Measurements from ENCODE around the gene TUNAR. TPM values are rescaled to one million over a fixed set of nuclear protein-coding genes. Genes with fewer than 3 reads are reported as not detected.

The TUNAR gene
- total RNA-seq, 4 donors from 2014 or later = not detected

DNA sequence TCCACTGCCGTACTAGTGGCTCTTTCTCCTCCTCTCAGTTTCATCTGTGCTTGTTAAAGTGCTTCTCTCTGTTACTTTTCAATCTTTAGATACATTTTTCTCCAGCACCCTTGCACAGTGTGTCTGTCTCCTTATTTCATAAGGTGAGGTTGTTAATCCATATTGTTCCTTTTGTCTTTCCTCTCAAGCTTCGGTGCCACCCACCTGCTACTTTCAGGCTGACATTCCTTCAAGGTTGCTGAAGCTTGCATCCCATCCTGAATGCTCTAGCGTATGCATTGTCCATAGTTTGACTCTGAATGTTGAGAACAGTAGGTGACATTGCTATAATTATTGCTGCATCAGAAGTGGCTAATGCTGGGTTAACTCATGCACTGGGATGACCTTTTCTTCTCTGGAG, 20.6 kb downstream of the TUNAR start:
- Histone ChIP-seq H3K9me3 (no peaks in the 10 kb centered on the region), H3K27ac (no peak overlapping the region), H3K4me3 (no peak overlapping the region), H3K36me3 (no peaks in the 10 kb centered on the region), H3K27me3 (peaks cover 0 to 3% (median 0%) of the 10 kb centered on the region in 3 donors), H3K4me1 (no peaks in the 10 kb centered on the region)
- in situ Hi-C loops (cut with MboI; ENCODE audit: low sequenced_read_pairs in 4 of 4) = no loop called here
- TF ChIP-seq POLR2A (IDR thresholded peaks at IDR 0.05) = no peak
- TF ChIP-seq, protein P1, sequence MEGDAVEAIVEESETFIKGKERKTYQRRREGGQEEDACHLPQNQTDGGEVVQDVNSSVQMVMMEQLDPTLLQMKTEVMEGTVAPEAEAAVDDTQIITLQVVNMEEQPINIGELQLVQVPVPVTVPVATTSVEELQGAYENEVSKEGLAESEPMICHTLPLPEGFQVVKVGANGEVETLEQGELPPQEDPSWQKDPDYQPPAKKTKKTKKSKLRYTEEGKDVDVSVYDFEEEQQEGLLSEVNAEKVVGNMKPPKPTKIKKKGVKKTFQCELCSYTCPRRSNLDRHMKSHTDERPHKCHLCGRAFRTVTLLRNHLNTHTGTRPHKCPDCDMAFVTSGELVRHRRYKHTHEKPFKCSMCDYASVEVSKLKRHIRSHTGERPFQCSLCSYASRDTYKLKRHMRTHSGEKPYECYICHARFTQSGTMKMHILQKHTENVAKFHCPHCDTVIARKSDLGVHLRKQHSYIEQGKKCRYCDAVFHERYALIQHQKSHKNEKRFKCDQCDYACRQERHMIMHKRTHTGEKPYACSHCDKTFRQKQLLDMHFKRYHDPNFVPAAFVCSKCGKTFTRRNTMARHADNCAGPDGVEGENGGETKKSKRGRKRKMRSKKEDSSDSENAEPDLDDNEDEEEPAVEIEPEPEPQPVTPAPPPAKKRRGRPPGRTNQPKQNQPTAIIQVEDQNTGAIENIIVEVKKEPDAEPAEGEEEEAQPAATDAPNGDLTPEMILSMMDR (IDR thresholded peaks at IDR 0.05 in 4 of 5, conservative IDR thresholded peaks at IDR 0.05 in 1 of 5) = no peak
- ATAC-seq (no peak), DNase-seq (no peak)
- intact Hi-C loops (cut with DNase I; ENCODE audit: low total_unique reads) = no loop called here

DNA sequence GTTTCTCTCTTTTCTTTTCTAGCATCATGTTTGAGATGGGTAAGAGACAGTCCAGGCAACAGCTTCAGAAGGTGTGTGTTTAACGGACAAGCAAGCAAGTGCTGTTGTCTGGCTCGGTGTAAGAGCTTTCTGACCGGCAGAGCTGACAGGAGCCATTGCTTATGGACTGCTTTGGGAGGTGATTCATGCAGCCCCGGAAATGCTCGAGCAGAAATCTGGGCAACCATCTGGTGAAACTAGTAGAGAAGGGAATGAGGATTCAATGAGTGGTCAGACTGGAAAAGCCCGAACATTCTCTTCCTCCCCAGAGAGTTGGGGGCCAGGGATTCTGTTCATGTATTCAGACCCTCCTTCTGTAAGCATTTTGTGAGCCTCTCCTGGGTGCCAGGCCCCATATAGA, 24.4 kb downstream of the TUNAR start:
- no peak for TF ChIP-seq POLR2A (IDR thresholded peaks at IDR 0.05)
- TF ChIP-seq, protein P1 (IDR thresholded peaks at IDR 0.05 in 4 of 5, conservative IDR thresholded peaks at IDR 0.05 in 1 of 5) = no peak
- in situ Hi-C loops (cut with MboI; ENCODE audit: low sequenced_read_pairs in 4 of 4) = no loop called here

DNA sequence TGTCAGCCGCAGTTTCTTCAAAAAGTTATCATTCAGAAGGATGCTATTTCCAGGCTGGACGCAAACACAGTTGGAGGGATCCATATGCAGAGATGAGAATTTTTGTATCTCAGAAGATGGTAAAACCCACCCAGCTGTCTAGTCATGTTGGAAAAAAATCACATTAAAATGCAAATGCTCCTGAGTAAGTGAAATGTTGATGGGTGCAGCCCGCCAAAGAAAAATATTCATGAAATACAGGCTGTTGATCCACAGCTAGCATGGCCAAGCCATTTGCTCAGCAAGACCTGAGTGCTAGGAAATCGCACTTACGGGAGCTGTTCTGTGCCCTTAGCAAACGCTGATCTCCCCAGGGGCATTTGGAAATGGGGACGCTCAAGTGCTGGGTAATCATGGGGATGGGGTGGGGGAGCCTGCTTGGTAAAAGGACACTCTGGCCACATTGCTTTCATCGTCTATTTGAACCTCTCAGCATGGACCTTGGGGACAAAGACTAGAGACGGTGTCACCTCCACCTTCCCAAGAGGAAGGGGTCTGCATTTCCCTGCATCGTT, 25.7 kb downstream of the TUNAR start:
- ATAC-seq (no peak), DNase-seq (no peak)
- Histone ChIP-seq H3K27ac (no peak overlapping the region), H3K4me3 (no peak overlapping the region), H3K9me3 (no peaks in the 10 kb centered on the region), H3K4me1 (no peaks in the 10 kb centered on the region), H3K27me3 (peaks cover 0 to 3% (median 0%) of the 10 kb centered on the region in 3 donors), H3K36me3 (no peaks in the 10 kb centered on the region)
- in situ Hi-C loops (cut with MboI; ENCODE audit: low sequenced_read_pairs in 4 of 4) (no loop called here), intact Hi-C loops (cut with DNase I; ENCODE audit: low total_unique reads) (no loop called here)
- no peak for TF ChIP-seq POLR2A (IDR thresholded peaks at IDR 0.05)
- TF ChIP-seq, protein P1 (IDR thresholded peaks at IDR 0.05 in 4 of 5, conservative IDR thresholded peaks at IDR 0.05 in 1 of 5) = no peak

More for the DNA sequence above, 24.4 kb downstream of the TUNAR start:
- H3K4me3 ChIP-seq = no peak overlapping the region
- H3K27ac ChIP-seq = no peak overlapping the region
- no peaks in the 10 kb centered on the region for H3K4me1 ChIP-seq
- ATAC-seq (no peak), DNase-seq (no peak)
- no peaks in the 10 kb centered on the region for H3K36me3 ChIP-seq
- intact Hi-C loops (cut with DNase I; ENCODE audit: low total_unique reads) = no loop called here
- H3K9me3 ChIP-seq = no peaks in the 10 kb centered on the region
- H3K27me3 ChIP-seq = peaks cover 0 to 3% (median 0%) of the 10 kb centered on the region in 3 donors

DNA sequence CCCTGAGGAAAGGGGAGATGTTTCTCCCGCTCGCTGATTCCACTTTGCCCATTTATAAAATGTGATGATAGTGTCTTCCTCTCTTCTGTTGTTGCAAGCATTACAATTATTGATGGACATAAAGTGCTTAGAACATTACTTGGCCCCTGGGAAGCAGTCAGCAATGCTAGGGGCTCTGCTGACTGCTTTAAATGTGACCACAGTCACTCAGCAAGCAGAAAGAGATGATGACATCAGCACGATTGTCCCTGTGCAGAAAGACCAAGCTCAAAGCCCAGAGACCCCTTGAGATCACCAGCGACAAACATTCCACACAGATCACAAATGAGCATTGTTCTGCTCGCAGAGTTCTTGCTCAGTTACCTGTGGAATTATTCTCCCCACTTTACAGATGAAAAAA, 26.5 kb downstream of the TUNAR start:
- Histone ChIP-seq H3K9me3 (no peaks in the 10 kb centered on the region), H3K4me3 (no peak overlapping the region), H3K4me1 (no peaks in the 10 kb centered on the region), H3K27me3 (peaks cover 0 to 3% (median 0%) of the 10 kb centered on the region in 3 donors), H3K27ac (no peak overlapping the region), H3K36me3 (no peaks in the 10 kb centered on the region)
- DNase-seq = no peak
- no peak for ATAC-seq
- intact Hi-C loops (cut with DNase I; ENCODE audit: low total_unique reads) = no loop called here
- in situ Hi-C loops (cut with MboI; ENCODE audit: low sequenced_read_pairs in 4 of 4) = no loop called here
- TF ChIP-seq POLR2A (IDR thresholded peaks at IDR 0.05) = no peak
- TF ChIP-seq, protein P1 (IDR thresholded peaks at IDR 0.05 in 4 of 5, conservative IDR thresholded peaks at IDR 0.05 in 1 of 5) = no peak

DNA sequence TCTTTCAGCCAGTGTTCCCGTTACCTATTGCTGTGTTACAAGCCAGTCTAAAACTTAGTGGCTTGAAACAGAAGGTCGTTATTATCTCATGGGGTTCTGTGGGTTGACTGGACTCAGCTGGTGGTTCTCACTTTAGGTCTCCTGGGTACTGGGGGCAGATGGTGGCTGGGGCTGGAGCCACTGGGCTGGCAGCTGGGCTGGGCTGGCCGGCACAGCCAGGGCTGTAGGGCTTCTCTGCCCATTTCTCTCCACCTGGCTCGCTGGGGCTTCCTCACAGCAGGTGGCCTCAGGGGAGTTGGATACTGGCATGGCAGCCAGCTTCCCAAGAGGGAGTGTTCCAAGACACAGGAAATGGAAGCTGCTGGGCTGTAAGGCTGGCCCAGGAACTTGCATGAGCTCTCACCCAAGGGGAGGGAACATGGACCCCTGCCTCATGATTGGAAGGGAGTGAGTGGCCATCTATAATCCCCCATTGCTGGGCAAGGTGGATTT, 27.0 kb downstream of the TUNAR start:
- Histone ChIP-seq H3K9me3 (no peaks in the 10 kb centered on the region), H3K4me1 (no peaks in the 10 kb centered on the region), H3K27me3 (peaks cover 0 to 3% (median 0%) of the 10 kb centered on the region in 3 donors), H3K27ac (no peak overlapping the region), H3K36me3 (no peaks in the 10 kb centered on the region), H3K4me3 (no peak overlapping the region)
- ATAC-seq (no peak), DNase-seq (no peak)
- TF ChIP-seq POLR2A (IDR thresholded peaks at IDR 0.05) = no peak
- TF ChIP-seq, protein P1 (IDR thresholded peaks at IDR 0.05 in 4 of 5, conservative IDR thresholded peaks at IDR 0.05 in 1 of 5) = no peak
- in situ Hi-C loops (cut with MboI; ENCODE audit: low sequenced_read_pairs in 4 of 4) (no loop called here), intact Hi-C loops (cut with DNase I; ENCODE audit: low total_unique reads) (no loop called here)

Measured in gastrocnemius medialis (tissue), 4 donors.